ENCODE data around the gene HSH2D. TPM values are rescaled to one million over a fixed set of nuclear protein-coding genes. Genes with fewer than 3 reads are reported as not detected.
"Not testable (repeated sequence)": the region's sequence is repeated elsewhere in the genome, so short reads cannot be mapped to it uniquely, and the experiment has no call there.

Gene HSH2D
- total RNA-seq, 1 experiment from 2014 or later: 0.49 TPM

GRCh38 chr19:16115301-16116039, 28.0 kb upstream of the HSH2D start:
- no peaks in the 10 kb centered on the region for H3K9me3 Mint-ChIP-seq (ENCODE audit: unreplicated experiment)
- H3K36me3 Mint-ChIP-seq (ENCODE audit: insufficient read depth, unreplicated experiment): peaks cover 42% of the 10 kb centered on the region
- no peaks in the 10 kb centered on the region for H3K4me1 Mint-ChIP-seq (ENCODE audit: insufficient read depth, unreplicated experiment)
- no TSS peak for BruUV-seq (replicated peaks)
- no peak overlapping the region for H3K27ac Mint-ChIP-seq (ENCODE audit: low read depth, unreplicated experiment)
- no peaks in the 10 kb centered on the region for H3K27me3 Mint-ChIP-seq (ENCODE audit: insufficient read depth, unreplicated experiment)
- no peak for DNase-seq (ENCODE audit: unreplicated experiment)
- intact Hi-C loops (cut with micrococcal nuclease): no loop called here
- ChIA-PET CTCF (interaction anchor here (0.5 to 0.6 kb wide), 2 partner anchors 19 to 60 kb away, joined by 4 read pairs; no protein-coding TSS in a partner anchor), POLR2A (no interaction called here)
- H3K4me3 Mint-ChIP-seq (ENCODE audit: unreplicated experiment): no peak overlapping the region
- TF ChIP-seq CTCF (IDR thresholded peaks at IDR 0.05; ENCODE audit: unreplicated experiment): no peak

- ChIA-PET POLR2A (no interaction called here), CTCF (interaction anchor here (0.6 kb wide), 1 partner anchor 560 kb away, joined by 3 read pairs; no protein-coding TSS in a partner anchor)
- intact Hi-C loops (cut with micrococcal nuclease): no loop called here
- Mint-ChIP-seq H3K9me3 (ENCODE audit: unreplicated experiment) (no peaks in the 10 kb centered on the region), H3K4me1 (ENCODE audit: insufficient read depth, unreplicated experiment) (no peaks in the 10 kb centered on the region), H3K4me3 (ENCODE audit: unreplicated experiment) (no peak overlapping the region), H3K36me3 (ENCODE audit: insufficient read depth, unreplicated experiment) (peaks cover 48% of the 10 kb centered on the region), H3K27ac (ENCODE audit: low read depth, unreplicated experiment) (no peak overlapping the region), H3K27me3 (ENCODE audit: insufficient read depth, unreplicated experiment) (no peaks in the 10 kb centered on the region)
- BruUV-seq (replicated peaks): no TSS peak
- no peak for DNase-seq (ENCODE audit: unreplicated experiment)
- no peak for TF ChIP-seq CTCF (IDR thresholded peaks at IDR 0.05; ENCODE audit: unreplicated experiment)
Measured at GRCh38 chr19:16116067-16116466, 27.4 kb upstream of the HSH2D start.

GRCh38 chr19:16117594-16118033, 25.9 kb upstream of the HSH2D start:
- POLR2A ChIA-PET: no interaction called here
- BruUV-seq (replicated peaks): no TSS peak
- intact Hi-C loops (cut with micrococcal nuclease): no loop called here
- H3K27me3 Mint-ChIP-seq (ENCODE audit: insufficient read depth, unreplicated experiment): no peaks in the 10 kb centered on the region
- CTCF ChIA-PET: interaction anchor here (0.5 to 1.0 kb wide), 5 partner anchors 52 to 487 kb away, joined by 3 to 4 read pairs (median 3); no protein-coding TSS in a partner anchor
- DNase-seq (ENCODE audit: unreplicated experiment): no peak
- no peaks in the 10 kb centered on the region for H3K9me3 Mint-ChIP-seq (ENCODE audit: unreplicated experiment)
- no peak overlapping the region for H3K27ac Mint-ChIP-seq (ENCODE audit: low read depth, unreplicated experiment)
- no peak for TF ChIP-seq CTCF (IDR thresholded peaks at IDR 0.05; ENCODE audit: unreplicated experiment)
- H3K36me3 Mint-ChIP-seq (ENCODE audit: insufficient read depth, unreplicated experiment): peaks cover 63% of the 10 kb centered on the region
- no peaks in the 10 kb centered on the region for H3K4me1 Mint-ChIP-seq (ENCODE audit: insufficient read depth, unreplicated experiment)
- H3K4me3 Mint-ChIP-seq (ENCODE audit: unreplicated experiment): no peak overlapping the region

GRCh38 chr19:16118489-16119033, 24.9 kb upstream of the HSH2D start:
- Mint-ChIP-seq H3K27ac (ENCODE audit: low read depth, unreplicated experiment) (no peak overlapping the region), H3K9me3 (ENCODE audit: unreplicated experiment) (no peaks in the 10 kb centered on the region), H3K4me1 (ENCODE audit: insufficient read depth, unreplicated experiment) (no peaks in the 10 kb centered on the region), H3K36me3 (ENCODE audit: insufficient read depth, unreplicated experiment) (peaks cover 63% of the 10 kb centered on the region), H3K27me3 (ENCODE audit: insufficient read depth, unreplicated experiment) (no peaks in the 10 kb centered on the region), H3K4me3 (ENCODE audit: unreplicated experiment) (no peak overlapping the region)
- no peak for DNase-seq (ENCODE audit: unreplicated experiment)
- ChIA-PET POLR2A (no interaction called here), CTCF (interaction anchor here (0.6 to 1.0 kb wide), 4 partner anchors 10 to 488 kb away, joined by 3 to 4 read pairs (median 3); no protein-coding TSS in a partner anchor)
- no peak for TF ChIP-seq CTCF (IDR thresholded peaks at IDR 0.05; ENCODE audit: unreplicated experiment)
- no TSS peak for BruUV-seq (replicated peaks)
- intact Hi-C loops (cut with micrococcal nuclease): no loop called here

- H3K4me3 Mint-ChIP-seq (ENCODE audit: unreplicated experiment); BruUV-seq (replicated peaks); H3K9me3 Mint-ChIP-seq (ENCODE audit: unreplicated experiment); DNase-seq (ENCODE audit: unreplicated experiment); H3K27ac Mint-ChIP-seq (ENCODE audit: low read depth, unreplicated experiment); intact Hi-C loops (cut with micrococcal nuclease); H3K27me3 Mint-ChIP-seq (ENCODE audit: insufficient read depth, unreplicated experiment); H3K4me1 Mint-ChIP-seq (ENCODE audit: insufficient read depth, unreplicated experiment): not testable (repeated sequence)
- ChIA-PET CTCF (interaction anchor here (0.6 kb wide), 1 partner anchor 78 kb away, joined by 3 read pairs; no protein-coding TSS in a partner anchor), POLR2A (interaction anchor here (0.6 to 1.6 kb wide), 2 partner anchors 8 to 52 kb away, joined by 3 read pairs; partner anchors contain the start of gene RAB8A)
- H3K36me3 Mint-ChIP-seq (ENCODE audit: insufficient read depth, unreplicated experiment): peaks cover 63% of the 10 kb centered on the region
Measured at GRCh38 chr19:16119075-16119857, 24.2 kb upstream of the HSH2D start.

All from MCF 10A (cell line).